ENCODE data around the gene SUSD1.

SUSD1 gene

DNA sequence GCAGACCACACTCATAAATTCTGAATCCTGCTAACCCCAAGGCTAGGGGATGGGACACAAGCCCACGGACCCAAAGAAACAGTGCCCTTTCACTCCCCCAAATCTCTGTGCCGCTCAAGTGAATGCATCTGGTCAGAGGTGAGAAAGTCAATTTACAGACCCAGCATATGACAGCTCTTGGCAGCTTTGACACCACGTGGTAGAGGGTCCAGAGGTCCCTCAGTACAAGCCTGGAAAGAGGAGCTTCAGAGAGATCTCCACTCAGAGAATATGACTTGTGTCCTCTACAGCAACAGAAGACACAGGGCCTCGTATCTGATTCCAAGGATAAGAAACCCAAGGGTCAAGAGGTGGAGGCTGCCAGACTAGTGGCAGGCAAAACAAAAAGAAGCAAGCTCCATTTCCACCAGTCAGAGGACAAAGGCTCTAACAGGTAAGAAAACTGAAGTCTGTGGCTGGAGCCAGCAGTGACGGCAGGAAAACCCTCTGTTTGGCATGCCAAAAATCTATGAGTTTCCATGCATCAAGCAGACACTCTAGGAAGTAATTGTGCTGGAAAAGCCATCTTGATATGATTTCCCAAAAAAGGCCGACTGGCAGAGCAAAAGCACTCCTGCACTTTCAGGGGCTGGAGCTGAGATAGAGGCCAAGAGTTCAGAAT lies 139.8 kb downstream of the SUSD1 start:
- in situ Hi-C loops (cut with HindIII; ENCODE audit: low sequenced_read_pairs), result no loop called here
- TF ChIP-seq CTCF (IDR thresholded peaks at IDR 0.05; ENCODE audit: low read depth, low read length), result no peak
- H3K4me3 ChIP-seq (ENCODE audit: low read depth, low read length), result no peak overlapping the region
- no peak for DNase-seq (ENCODE audit: low read depth, low spot score)

- in situ Hi-C loops (cut with HindIII; ENCODE audit: low sequenced_read_pairs), result no loop called here
- TF ChIP-seq CTCF (IDR thresholded peaks at IDR 0.05; ENCODE audit: low read depth, low read length), result no peak
- no peak for DNase-seq (ENCODE audit: low read depth, low spot score)
- H3K4me3 ChIP-seq (ENCODE audit: low read depth, low read length), result no peak overlapping the region
These were observed 140.9 kb downstream of the SUSD1 start for GRCh38 chr9:112034216-112034611.

DNA sequence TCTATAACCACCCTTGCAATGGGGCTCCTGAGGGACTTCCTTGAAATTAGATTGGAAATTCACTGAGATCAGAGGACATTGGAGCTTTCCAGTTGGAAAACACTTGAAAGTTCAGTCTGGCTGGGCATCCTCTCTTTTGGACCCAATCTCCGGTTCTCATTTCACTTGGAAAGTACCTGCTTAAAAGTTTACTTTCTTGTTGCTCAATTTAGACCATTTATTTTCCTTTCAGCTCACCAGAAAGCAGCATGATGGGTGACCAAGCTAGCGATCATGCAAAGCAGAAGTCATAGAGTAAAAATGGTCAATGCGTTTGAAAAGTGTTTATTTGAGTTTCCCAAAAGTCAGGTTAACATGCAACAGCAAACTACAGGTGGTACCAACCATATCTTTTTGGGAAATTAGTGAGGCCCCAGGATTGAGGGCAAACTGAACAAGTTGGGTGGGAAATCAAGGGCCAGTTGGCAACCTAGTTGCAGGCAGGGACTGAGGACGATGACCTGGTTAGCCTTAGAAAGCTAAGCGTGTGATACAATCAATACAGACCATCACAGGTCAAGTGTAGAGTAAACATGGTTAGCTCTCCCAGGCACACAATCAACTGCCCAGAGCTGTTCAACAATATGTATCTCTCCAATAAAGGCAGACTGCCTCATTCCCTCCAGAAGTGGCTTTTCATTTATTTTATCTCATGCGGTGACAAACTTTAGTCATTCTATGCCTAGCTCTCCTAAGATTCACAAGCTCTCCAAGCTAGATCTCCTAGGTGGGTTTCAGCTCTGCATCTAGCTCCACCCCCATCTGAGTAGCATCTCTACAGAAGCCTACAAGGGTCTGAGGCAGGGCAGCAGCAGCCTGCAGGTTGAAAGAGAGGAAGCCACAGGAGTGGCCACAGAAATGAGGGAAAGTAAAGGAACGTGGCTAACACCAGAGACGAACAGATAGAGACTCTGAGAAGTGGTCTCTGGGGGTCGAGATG lies 141.6 kb downstream of the SUSD1 start:
- DNase-seq (ENCODE audit: low read depth, low spot score), result no peak
- in situ Hi-C loops (cut with HindIII; ENCODE audit: low sequenced_read_pairs), result no loop called here
- H3K4me3 ChIP-seq (ENCODE audit: low read depth, low read length), result no peak overlapping the region
- TF ChIP-seq CTCF (IDR thresholded peaks at IDR 0.05; ENCODE audit: low read depth, low read length), result no peak

GRCh38 chr9:112032743-112033142 lies 142.4 kb downstream of the SUSD1 start:
- TF ChIP-seq CTCF (IDR thresholded peaks at IDR 0.05; ENCODE audit: low read depth, low read length), result no peak
- peak; percentile 58 for DNase-seq (ENCODE audit: low read depth, low spot score)
- in situ Hi-C loops (cut with HindIII; ENCODE audit: low sequenced_read_pairs), result no loop called here
- H3K4me3 ChIP-seq (ENCODE audit: low read depth, low read length), result no peak overlapping the region

DNA sequence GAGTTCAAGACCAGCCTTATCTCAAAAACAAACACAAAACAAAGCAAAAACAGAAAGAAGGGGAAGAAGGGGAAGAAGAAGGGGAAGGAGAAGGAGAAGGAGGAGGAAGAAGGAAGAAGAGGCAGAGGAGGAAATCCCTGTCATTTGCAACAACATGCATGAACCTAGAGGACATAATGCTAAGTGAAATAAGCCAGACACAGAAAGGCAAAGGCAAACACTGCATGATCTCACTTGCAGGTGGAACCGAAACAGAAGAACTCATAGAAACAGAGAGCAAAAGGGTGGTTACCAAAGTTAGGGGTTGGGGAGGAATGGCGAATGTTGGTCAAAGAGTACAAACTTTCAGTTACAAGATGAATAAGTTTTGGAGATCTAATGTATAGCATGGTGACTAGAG lies 143.1 kb downstream of the SUSD1 start:
- no peak for DNase-seq (ENCODE audit: low read depth, low spot score)
- in situ Hi-C loops (cut with HindIII; ENCODE audit: low sequenced_read_pairs), result no loop called here
- TF ChIP-seq CTCF (IDR thresholded peaks at IDR 0.05; ENCODE audit: low read depth, low read length), result no peak
- no peak overlapping the region for H3K4me3 ChIP-seq (ENCODE audit: low read depth, low read length)

GRCh38 chr9:112031400-112031799 lies 143.7 kb downstream of the SUSD1 start:
- in situ Hi-C loops (cut with HindIII; ENCODE audit: low sequenced_read_pairs), result no loop called here
- H3K4me3 ChIP-seq (ENCODE audit: low read depth, low read length), result no peak overlapping the region
- DNase-seq (ENCODE audit: low read depth, low spot score), result no peak
- TF ChIP-seq CTCF (IDR thresholded peaks at IDR 0.05; ENCODE audit: low read depth, low read length), result no peak
